Measurements from ENCODE around the gene NIPA2. TPM values are rescaled to one million over a fixed set of nuclear protein-coding genes. Genes with fewer than 3 reads are reported as not detected.

Gene NIPA2
- total RNA-seq, 2 experiments from 2014 or later = 96.1 to 112 TPM

GRCh38 chr15:22880981-22881738, 42.7 kb downstream of the NIPA2 start:
- H3K9me3 ChIP-seq (ENCODE audit: low read length) = no peaks in the 10 kb centered on the region
- H3K27ac ChIP-seq (ENCODE audit: low read depth, low read length, poor library complexity, severe bottlenecking) = no peak overlapping the region
- H4K20me1 ChIP-seq (ENCODE audit: insufficient read depth, low read length) = no peaks in the 10 kb centered on the region
- H3K79me2 ChIP-seq (ENCODE audit: insufficient read depth, low read depth, low read length) = no peaks in the 10 kb centered on the region
- H2AFZ ChIP-seq (ENCODE audit: low read length) = no peak overlapping the region
- no peak overlapping the region for H3K4me2 ChIP-seq (ENCODE audit: low read length)
- intact Hi-C loops (cut with micrococcal nuclease; ENCODE audit: unreplicated experiment) = no loop called here
- BruUV-seq (replicated peaks) = no TSS peak
- CTCF ChIA-PET (ENCODE audit: unreplicated experiment) = no interaction called here
- POLR2A ChIA-PET = interaction anchor here (1.3 kb wide), 1 partner anchor 58 kb away, joined by 3 read pairs; no protein-coding TSS in a partner anchor
- H3K36me3 ChIP-seq (ENCODE audit: insufficient read depth, low read length) = no peaks in the 10 kb centered on the region
- no peaks in the 10 kb centered on the region for H3K4me1 ChIP-seq (ENCODE audit: insufficient read depth, low read length, poor library complexity, severe bottlenecking)
- DNase-seq (ENCODE audit: low spot score) = no peak
- no peaks in the 10 kb centered on the region for H3K9me2 ChIP-seq (ENCODE audit: insufficient read depth, low read length)
- H3K4me3 ChIP-seq (ENCODE audit: low read depth, low read length, poor library complexity, severe bottlenecking) = no peak overlapping the region
- TF ChIP-seq EZH2phosphoT487 (IDR thresholded peaks at IDR 0.05; ENCODE audit: borderline replicate concordance, low read depth, low read length) = no peak
- TF ChIP-seq, protein P1, sequence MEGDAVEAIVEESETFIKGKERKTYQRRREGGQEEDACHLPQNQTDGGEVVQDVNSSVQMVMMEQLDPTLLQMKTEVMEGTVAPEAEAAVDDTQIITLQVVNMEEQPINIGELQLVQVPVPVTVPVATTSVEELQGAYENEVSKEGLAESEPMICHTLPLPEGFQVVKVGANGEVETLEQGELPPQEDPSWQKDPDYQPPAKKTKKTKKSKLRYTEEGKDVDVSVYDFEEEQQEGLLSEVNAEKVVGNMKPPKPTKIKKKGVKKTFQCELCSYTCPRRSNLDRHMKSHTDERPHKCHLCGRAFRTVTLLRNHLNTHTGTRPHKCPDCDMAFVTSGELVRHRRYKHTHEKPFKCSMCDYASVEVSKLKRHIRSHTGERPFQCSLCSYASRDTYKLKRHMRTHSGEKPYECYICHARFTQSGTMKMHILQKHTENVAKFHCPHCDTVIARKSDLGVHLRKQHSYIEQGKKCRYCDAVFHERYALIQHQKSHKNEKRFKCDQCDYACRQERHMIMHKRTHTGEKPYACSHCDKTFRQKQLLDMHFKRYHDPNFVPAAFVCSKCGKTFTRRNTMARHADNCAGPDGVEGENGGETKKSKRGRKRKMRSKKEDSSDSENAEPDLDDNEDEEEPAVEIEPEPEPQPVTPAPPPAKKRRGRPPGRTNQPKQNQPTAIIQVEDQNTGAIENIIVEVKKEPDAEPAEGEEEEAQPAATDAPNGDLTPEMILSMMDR (conservative IDR thresholded peaks at IDR 0.05; ENCODE audit: low read length) = no peak

DNA sequence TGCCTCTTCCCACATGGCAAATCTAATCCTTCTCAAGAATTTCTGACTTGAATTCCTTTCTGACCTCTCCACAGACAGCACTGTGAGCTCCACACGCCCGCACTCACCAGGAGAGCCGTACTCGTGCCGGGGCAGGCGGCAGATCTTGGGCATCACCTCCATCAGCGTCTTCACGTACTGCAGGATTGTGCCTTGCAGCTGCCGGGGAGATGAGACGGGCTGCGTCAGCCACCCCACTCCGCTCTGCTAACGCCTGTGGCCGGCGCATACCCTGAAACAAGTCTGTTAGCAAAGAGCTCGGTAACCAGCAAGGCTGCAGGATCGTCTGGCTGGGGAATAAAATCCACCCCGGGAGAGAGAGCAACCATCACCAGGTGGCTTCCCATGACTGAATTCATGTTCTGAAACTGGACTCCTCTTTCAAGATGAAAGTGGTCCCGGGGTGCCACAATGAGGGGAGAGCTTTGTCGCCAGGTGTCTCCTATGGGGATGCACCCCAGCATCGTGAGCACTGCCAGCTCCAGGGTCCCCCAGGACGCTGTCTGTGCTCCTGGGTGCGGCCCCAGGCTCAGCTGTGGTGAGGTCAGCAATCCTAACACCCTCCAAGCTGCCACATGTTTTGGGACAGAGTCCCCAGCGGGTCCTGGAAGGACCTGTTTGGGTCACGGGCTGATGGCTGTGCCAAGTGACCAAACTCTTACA, 43.4 kb downstream of the NIPA2 start:
- Histone ChIP-seq H3K36me3 (ENCODE audit: insufficient read depth, low read length) (no peaks in the 10 kb centered on the region), H3K4me1 (ENCODE audit: insufficient read depth, low read length, poor library complexity, severe bottlenecking) (no peaks in the 10 kb centered on the region), H3K79me2 (ENCODE audit: insufficient read depth, low read depth, low read length) (no peaks in the 10 kb centered on the region), H2AFZ (ENCODE audit: low read length) (no peak overlapping the region), H3K27ac (ENCODE audit: low read depth, low read length, poor library complexity, severe bottlenecking) (no peak overlapping the region), H4K20me1 (ENCODE audit: insufficient read depth, low read length) (no peaks in the 10 kb centered on the region), H3K9me3 (ENCODE audit: low read length) (no peaks in the 10 kb centered on the region), H3K4me3 (ENCODE audit: low read depth, low read length, poor library complexity, severe bottlenecking) (no peak overlapping the region), H3K9me2 (ENCODE audit: insufficient read depth, low read length) (no peaks in the 10 kb centered on the region), H3K4me2 (ENCODE audit: low read length) (no peak overlapping the region)
- TF ChIP-seq, protein P1 (conservative IDR thresholded peaks at IDR 0.05; ENCODE audit: low read length) = no peak
- no peak for TF ChIP-seq EZH2phosphoT487 (IDR thresholded peaks at IDR 0.05; ENCODE audit: borderline replicate concordance, low read depth, low read length)
- intact Hi-C loops (cut with micrococcal nuclease; ENCODE audit: unreplicated experiment) = no loop called here
- POLR2A ChIA-PET = no interaction called here
- BruUV-seq (replicated peaks) = no TSS peak
- no peak for DNase-seq (ENCODE audit: low spot score)
- CTCF ChIA-PET (ENCODE audit: unreplicated experiment) = no interaction called here

- no peak overlapping the region for H3K4me3 ChIP-seq (ENCODE audit: low read depth, low read length, poor library complexity, severe bottlenecking)
- no peak overlapping the region for H2AFZ ChIP-seq (ENCODE audit: low read length)
- H3K9me2 ChIP-seq (ENCODE audit: insufficient read depth, low read length) = no peaks in the 10 kb centered on the region
- H3K9me3 ChIP-seq (ENCODE audit: low read length) = no peaks in the 10 kb centered on the region
- TF ChIP-seq, protein P1 (conservative IDR thresholded peaks at IDR 0.05; ENCODE audit: low read length) = no peak
- TF ChIP-seq EZH2phosphoT487 (IDR thresholded peaks at IDR 0.05; ENCODE audit: borderline replicate concordance, low read depth, low read length) = no peak
- no peaks in the 10 kb centered on the region for H4K20me1 ChIP-seq (ENCODE audit: insufficient read depth, low read length)
- ChIA-PET CTCF (ENCODE audit: unreplicated experiment) (no interaction called here), POLR2A (no interaction called here)
- H3K4me1 ChIP-seq (ENCODE audit: insufficient read depth, low read length, poor library complexity, severe bottlenecking) = no peaks in the 10 kb centered on the region
- intact Hi-C loops (cut with micrococcal nuclease; ENCODE audit: unreplicated experiment) = no loop called here
- no peak for DNase-seq (ENCODE audit: low spot score)
- H3K79me2 ChIP-seq (ENCODE audit: insufficient read depth, low read depth, low read length) = no peaks in the 10 kb centered on the region
- no peaks in the 10 kb centered on the region for H3K36me3 ChIP-seq (ENCODE audit: insufficient read depth, low read length)
- no peak overlapping the region for H3K27ac ChIP-seq (ENCODE audit: low read depth, low read length, poor library complexity, severe bottlenecking)
- no peak overlapping the region for H3K4me2 ChIP-seq (ENCODE audit: low read length)
- BruUV-seq (replicated peaks) = no TSS peak
Observed at GRCh38 chr15:22883196-22883595, 44.7 kb downstream of the NIPA2 start.

All from OCI-LY7 (cell line).